Subcutaneous adipose tissue (tissue), 4 donors: ENCODE data around the gene CBX3. TPM values are rescaled to one million over a fixed set of nuclear protein-coding genes. Genes with fewer than 3 reads are reported as not detected.

Source experiments
- CTCF ChIP-seq: fragments of 450-650 bp; IDR thresholded peaks from one replicate; pipeline ENCODE4 v1.5.1; 2016; ENCODE audit warnings: low read depth, mild to moderate bottlenecking, control low read depth, antibody characterized with exemption, moderate library complexity
- total RNA-seq, 4 donors: library from RNA; depleted of rRNA; stranded (reverse); fragments of >200 nt; gene quantifications; one replicate each; pipeline ENCODE4 v1.1.0, GENCODE V29; 2016

Gene CBX3
- total RNA-seq, 4 donors from 2014 or later = 90.0 to 135 (median 117) TPM

- TF ChIP-seq CTCF = no peak
Observed at GRCh38 chr7:26193432-26194207, 7.9 kb upstream of the CBX3 start.

GRCh38 chr7:26195182-26195581 is 6.4 kb upstream of the CBX3 start:
- TF ChIP-seq CTCF = no peak

GRCh38 chr7:26195867-26196657 is 5.5 kb upstream of the CBX3 start:
- TF ChIP-seq CTCF = no peak

GRCh38 chr7:26197153-26198115 is 4.1 kb upstream of the CBX3 start:
- no peak for TF ChIP-seq CTCF

GRCh38 chr7:26198133-26198780 is 3.3 kb upstream of the CBX3 start:
- TF ChIP-seq CTCF = no peak

GRCh38 chr7:26198781-26199169 is 2.8 kb upstream of the CBX3 start:
- no peak for TF ChIP-seq CTCF
